Parathyroid adenoma (tissue), 2 donors: ENCODE results near the gene C7.
"Not testable (repeated sequence)": the region's sequence is repeated elsewhere in the genome, so short reads cannot be mapped to it uniquely, and the experiment has no call there.

Experiments used
- H2AFZ ChIP-seq: fragments of 300-600 bp; sonication (generic); one replicate; pipeline ENCODE4 v1.7.0; 2017; ENCODE audit warnings: antibody characterized with exemption, mild to moderate bottlenecking
- H3K27ac ChIP-seq: fragments of 300-600 bp; sonication (generic); one replicate; pipeline ENCODE4 v1.7.0; 2017
- H3K27me3 ChIP-seq: fragments of 300-600 bp; sonication (generic); one replicate; pipeline ENCODE4 v1.7.0; 2017; ENCODE audit warnings: low read length; ENCODE audit not compliant: control insufficient read depth, insufficient read depth
- H3K36me3 ChIP-seq: fragments of 300-600 bp; sonication (generic); one replicate; pipeline ENCODE4 v1.7.0; 2017; ENCODE audit warnings: low read length; ENCODE audit not compliant: control insufficient read depth, insufficient read depth
- H3K4me1 ChIP-seq: fragments of 300-600 bp; sonication (generic); one replicate; pipeline ENCODE4 v1.7.0; 2017; ENCODE audit warnings: control low read depth
- H3K4me2 ChIP-seq: fragments of 300-600 bp; sonication (generic); one replicate; pipeline ENCODE4 v1.7.0; 2017; ENCODE audit warnings: low read length
- H3K4me3 ChIP-seq: fragments of 300-600 bp; sonication (generic); one replicate; pipeline ENCODE4 v1.7.0; 2017; ENCODE audit warnings: low read depth, low read length
- H3K79me2 ChIP-seq: fragments of 300-600 bp; sonication (generic); one replicate; pipeline ENCODE4 v1.7.0; 2017; ENCODE audit warnings: control low read depth
- H3K9ac ChIP-seq: fragments of 300-600 bp; sonication (generic); one replicate; pipeline ENCODE4 v1.7.0; 2017; ENCODE audit warnings: mild to moderate bottlenecking
- H3K9me3 ChIP-seq: fragments of 300-600 bp; sonication (generic); one replicate; pipeline ENCODE4 v1.7.0; 2017; ENCODE audit warnings: low read length; ENCODE audit not compliant: control insufficient read depth
- TF ChIP-seq, protein P1 (sequence below): fragments of 300-600 bp; sonication (generic); IDR thresholded peaks from one replicate; pipeline ENCODE4 v1.7.0; 2017; ENCODE audit warnings: antibody characterized with exemption, mild to moderate bottlenecking
- donor health status: primary hyperparathyroidism.

The C7 gene

DNA sequence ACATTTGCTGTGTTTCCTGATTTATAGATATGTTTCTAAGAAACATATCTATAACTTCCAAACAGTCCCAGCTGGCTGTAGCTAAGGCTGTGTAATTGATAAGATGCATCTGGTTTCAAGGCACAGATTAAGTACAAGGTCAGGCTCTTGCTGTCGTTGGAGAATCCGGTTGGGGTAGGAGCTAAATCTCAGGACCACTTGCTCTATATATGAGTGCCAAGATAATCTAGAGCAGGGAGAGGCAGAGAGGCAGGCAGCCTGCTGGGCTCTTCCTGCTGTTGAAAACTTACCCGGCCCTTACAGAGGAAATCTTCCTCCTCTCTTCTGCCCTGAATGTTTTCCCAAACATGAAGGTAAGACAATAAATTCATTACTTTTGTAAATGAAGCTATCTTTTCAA lies at the start of gene C7:
TSS of gene C7 (plus strand) at position 234 of the 400 bp plus-strand sequence. CDS start at position 348, 114 bp downstream.
- Histone ChIP-seq H2AFZ (peak within 1 kb of the TSS; percentile 36), H3K36me3 (no peaks in the 10 kb centered on the region), H3K4me3 (no peak within 1 kb of the TSS), H3K9ac (no peak within 1 kb of the TSS), H3K79me2 (no peaks in the 10 kb centered on the region), H3K27me3 (no peaks in the 10 kb centered on the region), H3K27ac (peak within 1 kb of the TSS; percentile 33), H3K4me1 (peaks cover 18% of the 10 kb centered on the region), H3K4me2 (no peak within 1 kb of the TSS), H3K9me3 (no peaks in the 10 kb centered on the region)
- TF ChIP-seq, protein P1, sequence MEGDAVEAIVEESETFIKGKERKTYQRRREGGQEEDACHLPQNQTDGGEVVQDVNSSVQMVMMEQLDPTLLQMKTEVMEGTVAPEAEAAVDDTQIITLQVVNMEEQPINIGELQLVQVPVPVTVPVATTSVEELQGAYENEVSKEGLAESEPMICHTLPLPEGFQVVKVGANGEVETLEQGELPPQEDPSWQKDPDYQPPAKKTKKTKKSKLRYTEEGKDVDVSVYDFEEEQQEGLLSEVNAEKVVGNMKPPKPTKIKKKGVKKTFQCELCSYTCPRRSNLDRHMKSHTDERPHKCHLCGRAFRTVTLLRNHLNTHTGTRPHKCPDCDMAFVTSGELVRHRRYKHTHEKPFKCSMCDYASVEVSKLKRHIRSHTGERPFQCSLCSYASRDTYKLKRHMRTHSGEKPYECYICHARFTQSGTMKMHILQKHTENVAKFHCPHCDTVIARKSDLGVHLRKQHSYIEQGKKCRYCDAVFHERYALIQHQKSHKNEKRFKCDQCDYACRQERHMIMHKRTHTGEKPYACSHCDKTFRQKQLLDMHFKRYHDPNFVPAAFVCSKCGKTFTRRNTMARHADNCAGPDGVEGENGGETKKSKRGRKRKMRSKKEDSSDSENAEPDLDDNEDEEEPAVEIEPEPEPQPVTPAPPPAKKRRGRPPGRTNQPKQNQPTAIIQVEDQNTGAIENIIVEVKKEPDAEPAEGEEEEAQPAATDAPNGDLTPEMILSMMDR: no peak

DNA sequence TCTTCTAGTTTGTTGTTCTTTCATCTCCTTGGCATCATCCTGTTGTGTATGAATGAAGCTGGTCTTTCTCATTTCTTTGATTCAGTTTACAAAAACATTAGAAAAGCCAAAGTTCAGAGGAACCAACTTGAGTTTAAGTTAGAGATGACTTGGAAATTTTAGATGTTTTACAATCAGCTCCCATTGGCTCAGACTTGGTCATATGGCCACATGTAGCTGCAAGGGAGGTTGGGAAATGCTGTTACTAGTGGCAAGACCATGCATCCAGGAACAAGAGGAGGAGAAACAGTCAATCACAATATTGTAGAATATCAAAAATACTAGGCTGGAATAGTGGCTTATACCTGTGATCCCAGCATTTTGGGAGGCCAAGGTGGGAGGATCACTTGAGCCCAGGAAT lies 48.6 kb upstream of the C7 start:
- no peaks in the 10 kb centered on the region for H3K79me2 ChIP-seq
- H3K4me2 ChIP-seq: no peak overlapping the region
- no peak overlapping the region for H2AFZ ChIP-seq
- no peak overlapping the region for H3K27ac ChIP-seq
- H3K36me3 ChIP-seq: no peaks in the 10 kb centered on the region
- H3K27me3 ChIP-seq: no peaks in the 10 kb centered on the region
- H3K4me3 ChIP-seq: no peak overlapping the region
- H3K9ac ChIP-seq: no peak overlapping the region
- TF ChIP-seq, protein P1: no peak
- no peaks in the 10 kb centered on the region for H3K4me1 ChIP-seq
- H3K9me3 ChIP-seq: no peaks in the 10 kb centered on the region

DNA sequence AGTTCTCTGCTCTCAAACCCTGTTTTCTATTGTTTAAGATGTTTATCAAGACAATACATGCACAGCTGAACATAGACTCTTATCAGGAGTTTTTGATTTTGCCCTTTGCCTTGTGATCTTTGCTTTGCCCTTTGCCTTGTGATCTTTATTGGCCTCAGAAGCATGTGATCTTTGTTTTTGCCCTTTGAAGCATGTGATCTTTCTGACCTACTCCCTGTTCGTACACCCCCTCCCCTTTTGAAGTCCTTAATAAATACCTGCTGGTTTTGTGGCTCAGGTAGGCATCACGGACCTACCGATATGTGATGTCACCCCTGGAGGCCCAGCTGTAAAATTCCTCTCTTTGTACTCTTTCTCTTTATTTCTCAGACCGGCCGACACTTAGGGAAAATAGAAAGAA lies 44.3 kb upstream of the C7 start:
- H3K9me3 ChIP-seq, H3K27ac ChIP-seq, H3K36me3 ChIP-seq, H3K9ac ChIP-seq, H3K4me3 ChIP-seq, H2AFZ ChIP-seq, H3K27me3 ChIP-seq, H3K4me1 ChIP-seq, H3K4me2 ChIP-seq, H3K79me2 ChIP-seq: not testable (repeated sequence)

DNA sequence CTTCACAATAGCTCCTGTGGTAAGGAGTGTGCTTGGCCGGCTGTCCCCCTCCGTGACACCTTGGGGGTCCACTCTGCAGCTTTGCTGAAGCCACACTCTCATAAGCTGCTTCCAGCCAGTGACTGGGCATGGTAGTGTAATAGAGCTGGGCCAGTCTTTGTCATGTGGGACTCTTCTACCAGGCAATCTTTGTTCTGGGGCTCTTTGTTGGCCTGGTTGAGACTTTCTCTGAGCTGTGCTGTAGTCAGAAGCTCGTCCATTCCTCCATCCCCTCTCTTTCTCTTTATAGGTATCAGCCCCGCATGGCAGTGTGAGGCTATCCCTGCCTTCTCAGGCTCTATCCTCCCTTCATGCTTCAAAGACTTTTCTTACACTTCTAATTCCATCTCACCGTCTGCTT lies 42.5 kb upstream of the C7 start:
- TF ChIP-seq, protein P1: no peak
- Histone ChIP-seq H3K27ac (no peak overlapping the region), H3K4me2 (no peak overlapping the region)

DNA sequence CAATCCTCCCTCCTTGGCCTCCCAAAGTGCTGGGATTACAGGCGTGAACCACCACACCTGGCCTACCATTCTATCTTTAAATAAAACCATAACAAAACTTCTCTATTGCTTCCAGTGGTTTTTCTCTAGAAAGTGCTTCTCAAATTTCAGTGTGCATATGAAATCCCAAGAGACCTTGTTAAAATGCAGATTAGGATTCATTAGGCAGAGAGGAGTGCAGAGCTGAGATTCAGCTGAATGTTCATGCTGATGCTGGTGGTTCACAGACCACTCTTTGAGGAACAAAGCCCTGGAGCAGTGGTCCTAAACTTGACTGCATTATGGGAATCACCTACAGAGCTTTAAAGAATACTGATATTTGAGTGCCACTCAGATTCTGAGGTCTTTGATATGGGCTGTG lies 39.9 kb upstream of the C7 start:
- Histone ChIP-seq H3K36me3 (no peaks in the 10 kb centered on the region), H3K9ac (no peak overlapping the region), H3K4me3 (no peak overlapping the region), H3K4me1 (no peaks in the 10 kb centered on the region), H3K27ac (no peak overlapping the region), H3K79me2 (no peaks in the 10 kb centered on the region), H3K4me2 (no peak overlapping the region), H3K9me3 (no peaks in the 10 kb centered on the region), H3K27me3 (no peaks in the 10 kb centered on the region), H2AFZ (no peak overlapping the region)
- TF ChIP-seq, protein P1: no peak

More for the DNA sequence above, 42.5 kb upstream of the C7 start:
- Histone ChIP-seq H3K36me3 (no peaks in the 10 kb centered on the region), H3K27me3 (no peaks in the 10 kb centered on the region), H3K79me2 (no peaks in the 10 kb centered on the region), H2AFZ (no peak overlapping the region), H3K4me1 (no peaks in the 10 kb centered on the region), H3K4me3 (no peak overlapping the region), H3K9ac (no peak overlapping the region), H3K9me3 (no peaks in the 10 kb centered on the region)
